ENCODE results near the gene ANKRD13D. TPM values are rescaled to one million over a fixed set of nuclear protein-coding genes. Genes with fewer than 3 reads are reported as not detected.
A peak's percentile ranks its signal among the peaks of the same experiment; 100 is the strongest.

The ANKRD13D gene
- polyA plus RNA-seq, 4 donors: 7.8 to 26.0 (median 20.1) TPM

DNA sequence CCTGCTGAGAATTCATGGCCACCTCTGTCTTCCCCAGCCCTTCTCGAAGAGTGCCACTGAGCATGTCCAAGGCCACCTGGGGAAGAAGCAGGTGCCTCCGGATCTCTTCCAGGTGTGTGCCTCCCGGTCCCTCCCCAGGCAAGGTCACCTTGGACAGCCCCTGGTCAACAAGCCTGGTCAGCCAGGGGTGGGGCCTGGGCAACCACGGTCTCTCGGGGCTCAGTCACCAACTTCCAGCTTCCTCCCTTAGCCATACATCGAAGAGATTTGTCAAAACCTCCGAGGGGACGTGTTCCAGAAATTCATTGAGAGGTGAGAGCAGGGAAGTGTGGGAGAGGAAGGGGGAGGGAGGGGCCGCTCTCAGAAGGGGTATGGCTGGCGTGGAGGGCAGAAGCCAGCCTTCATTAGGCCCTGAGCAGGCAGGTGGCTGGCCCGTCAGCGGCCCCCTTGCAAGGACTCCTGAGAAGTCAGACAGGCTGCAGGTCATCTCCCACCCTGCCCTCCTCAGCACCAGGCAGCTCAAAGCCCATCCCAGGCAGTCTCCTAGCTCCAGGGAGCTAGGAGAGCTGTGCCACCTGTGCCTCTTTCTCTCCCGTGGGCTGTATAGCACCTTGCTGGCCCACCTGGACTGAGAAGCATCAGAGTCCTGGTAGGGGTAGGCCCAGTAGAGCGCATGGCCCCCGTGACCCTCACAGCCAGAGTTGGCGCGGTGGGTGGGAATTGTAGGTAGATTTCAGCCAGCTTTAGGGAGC, 9.3 kb upstream of the ANKRD13D start:
- H3K4me1 ChIP-seq (ENCODE audit: control insufficient read depth in 3 of 3, insufficient read depth in 2 of 3, low read depth in 1 of 3, low read length in 2 of 3): peaks cover 0 to 35% (median 9%) of the 10 kb centered on the region in 3 donors
- H3K36me3 ChIP-seq (ENCODE audit: control insufficient read depth in 3 of 3, insufficient read depth in 2 of 3, low read depth in 1 of 3, low read length in 3 of 3): peaks cover 19 to 100% (median 42%) of the 10 kb centered on the region in 3 donors
- no peaks in the 10 kb centered on the region for H3K27me3 ChIP-seq (ENCODE audit: control insufficient read depth in 3 of 3, insufficient read depth in 3 of 3, low read length in 3 of 3)
- DNase-seq (no peak), FAIRE-seq (no peak)
- H3K9me3 ChIP-seq (ENCODE audit: control insufficient read depth in 2 of 2, insufficient read depth in 1 of 2, low read depth in 1 of 2, low read length in 1 of 2): no peaks in the 10 kb centered on the region
- H3K4me3 ChIP-seq (ENCODE audit: low read depth in 1 of 3, low read length in 3 of 3): no peak overlapping the region
- peak overlapping the region in 1 of 3 donors; percentile 26 for H3K27ac ChIP-seq (ENCODE audit: low read depth in 1 of 3, low read length in 2 of 3)
- 84 to 92% (median 87%) methylated on average over 15 to 17 of the region's 17 CpGs for WGBS, 3 donors

DNA sequence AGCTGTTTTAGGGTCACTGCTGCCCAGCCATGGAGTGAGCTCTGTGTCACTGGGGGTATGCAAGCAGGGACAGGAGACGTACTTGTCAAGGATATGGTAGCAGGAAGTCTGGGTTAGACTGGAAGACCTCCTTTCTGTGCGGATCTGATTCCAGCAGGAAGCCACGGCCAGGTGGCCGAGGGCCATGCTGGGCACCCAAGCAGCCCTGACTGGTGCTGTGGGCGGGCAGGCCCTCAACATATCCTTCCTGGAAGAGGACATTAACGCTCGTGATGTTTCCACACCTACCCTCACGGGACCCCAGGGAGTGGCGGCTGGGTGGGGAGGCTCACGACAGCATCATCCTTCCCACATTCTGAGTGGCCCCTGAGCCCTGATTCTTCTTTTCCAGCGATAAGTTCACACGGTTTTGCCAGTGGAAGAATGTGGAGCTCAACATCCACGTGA, 8.7 kb upstream of the ANKRD13D start:
- 75 to 90% (median 85%) methylated on average over 13 of the region's 13 CpGs for WGBS, 3 donors
- no peaks in the 10 kb centered on the region for H3K9me3 ChIP-seq (ENCODE audit: control insufficient read depth in 2 of 2, insufficient read depth in 1 of 2, low read depth in 1 of 2, low read length in 1 of 2)
- FAIRE-seq (no peak), DNase-seq (no peak)
- peak overlapping the region in 1 of 3 donors; percentile 21 for H3K27ac ChIP-seq (ENCODE audit: low read depth in 1 of 3, low read length in 2 of 3)
- no peaks in the 10 kb centered on the region for H3K27me3 ChIP-seq (ENCODE audit: control insufficient read depth in 3 of 3, insufficient read depth in 3 of 3, low read length in 3 of 3)
- peaks cover 23 to 100% (median 46%) of the 10 kb centered on the region in 3 donors for H3K36me3 ChIP-seq (ENCODE audit: control insufficient read depth in 3 of 3, insufficient read depth in 2 of 3, low read depth in 1 of 3, low read length in 3 of 3)
- H3K4me3 ChIP-seq (ENCODE audit: low read depth in 1 of 3, low read length in 3 of 3): no peak overlapping the region
- peaks cover 0 to 31% (median 9%) of the 10 kb centered on the region in 3 donors for H3K4me1 ChIP-seq (ENCODE audit: control insufficient read depth in 3 of 3, insufficient read depth in 2 of 3, low read depth in 1 of 3, low read length in 2 of 3)

DNA sequence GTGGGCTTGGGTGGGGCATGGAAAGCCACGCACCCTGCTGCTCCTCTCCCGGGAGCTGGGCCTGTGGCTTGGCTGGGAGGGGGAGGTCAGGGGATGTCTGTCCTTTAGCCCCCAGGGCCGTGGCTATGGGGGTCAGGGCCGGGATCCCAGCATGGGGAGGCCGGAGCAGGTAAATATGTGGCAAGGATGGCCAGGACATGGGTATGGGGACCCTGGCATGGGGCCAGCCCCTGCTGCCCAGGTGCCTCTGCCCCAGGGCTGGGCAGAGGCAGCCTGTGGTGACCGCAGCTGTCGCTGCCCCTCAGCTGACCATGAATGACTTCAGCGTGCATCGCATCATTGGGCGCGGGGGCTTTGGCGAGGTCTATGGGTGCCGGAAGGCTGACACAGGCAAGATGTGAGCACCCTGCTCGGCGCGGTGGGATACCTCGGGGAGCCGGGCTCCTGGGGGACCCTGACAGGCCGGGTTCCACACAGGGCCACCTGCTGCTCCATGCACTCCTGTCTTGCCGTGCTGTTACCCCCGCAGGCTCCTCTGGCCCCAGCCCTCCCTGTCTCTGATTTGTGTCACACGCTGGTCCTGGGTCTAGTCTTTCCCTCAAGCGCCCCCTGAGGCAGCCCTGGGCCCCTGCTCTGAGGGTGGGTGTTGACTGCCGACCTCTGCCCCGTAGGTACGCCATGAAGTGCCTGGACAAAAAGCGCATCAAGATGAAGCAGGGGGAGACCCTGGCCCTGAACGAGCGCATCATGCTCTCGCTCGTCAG, 8.1 kb upstream of the ANKRD13D start:
- 93 to 97% (median 95%) methylated on average over 28 to 31 of the region's 31 CpGs for WGBS, 3 donors
- Histone ChIP-seq H3K27me3 (ENCODE audit: control insufficient read depth in 3 of 3, insufficient read depth in 3 of 3, low read length in 3 of 3) (no peaks in the 10 kb centered on the region), H3K36me3 (ENCODE audit: control insufficient read depth in 3 of 3, insufficient read depth in 2 of 3, low read depth in 1 of 3, low read length in 3 of 3) (peaks cover 25 to 100% (median 50%) of the 10 kb centered on the region in 3 donors), H3K27ac (ENCODE audit: low read depth in 1 of 3, low read length in 2 of 3) (peak overlapping the region in 1 of 3 donors; percentile 4), H3K4me3 (ENCODE audit: low read depth in 1 of 3, low read length in 3 of 3) (no peak overlapping the region), H3K4me1 (ENCODE audit: control insufficient read depth in 3 of 3, insufficient read depth in 2 of 3, low read depth in 1 of 3, low read length in 2 of 3) (peaks cover 0 to 25% (median 9%) of the 10 kb centered on the region in 3 donors), H3K9me3 (ENCODE audit: control insufficient read depth in 2 of 2, insufficient read depth in 1 of 2, low read depth in 1 of 2, low read length in 1 of 2) (no peaks in the 10 kb centered on the region)
- FAIRE-seq: no peak
- DNase-seq: no peak

GRCh38 chr11:67281552-67282150, 7.5 kb upstream of the ANKRD13D start:
- Histone ChIP-seq H3K27me3 (ENCODE audit: control insufficient read depth in 3 of 3, insufficient read depth in 3 of 3, low read length in 3 of 3) (no peaks in the 10 kb centered on the region), H3K27ac (ENCODE audit: low read depth in 1 of 3, low read length in 2 of 3) (no peak overlapping the region), H3K36me3 (ENCODE audit: control insufficient read depth in 3 of 3, insufficient read depth in 2 of 3, low read depth in 1 of 3, low read length in 3 of 3) (peaks cover 27 to 100% (median 50%) of the 10 kb centered on the region in 3 donors), H3K4me3 (ENCODE audit: low read depth in 1 of 3, low read length in 3 of 3) (no peak overlapping the region), H3K4me1 (ENCODE audit: control insufficient read depth in 3 of 3, insufficient read depth in 2 of 3, low read depth in 1 of 3, low read length in 2 of 3) (peaks cover 0 to 20% (median 9%) of the 10 kb centered on the region in 3 donors), H3K9me3 (ENCODE audit: control insufficient read depth in 2 of 2, insufficient read depth in 1 of 2, low read depth in 1 of 2, low read length in 1 of 2) (no peaks in the 10 kb centered on the region)
- DNase-seq: no peak
- no peak for FAIRE-seq
- WGBS, 3 donors: 92 to 95% (median 94%) methylated on average over 24 to 27 of the region's 27 CpGs

- H3K4me1 ChIP-seq (ENCODE audit: control insufficient read depth in 3 of 3, insufficient read depth in 2 of 3, low read depth in 1 of 3, low read length in 2 of 3): peaks cover 0 to 19% (median 7%) of the 10 kb centered on the region in 3 donors
- no peak for DNase-seq
- H3K4me3 ChIP-seq (ENCODE audit: low read depth in 1 of 3, low read length in 3 of 3): no peak overlapping the region
- H3K27me3 ChIP-seq (ENCODE audit: control insufficient read depth in 3 of 3, insufficient read depth in 3 of 3, low read length in 3 of 3): no peaks in the 10 kb centered on the region
- peaks cover 27 to 100% (median 50%) of the 10 kb centered on the region in 3 donors for H3K36me3 ChIP-seq (ENCODE audit: control insufficient read depth in 3 of 3, insufficient read depth in 2 of 3, low read depth in 1 of 3, low read length in 3 of 3)
- H3K27ac ChIP-seq (ENCODE audit: low read depth in 1 of 3, low read length in 2 of 3): peak overlapping the region in 1 of 3 donors; percentile 22
- FAIRE-seq: no peak
- H3K9me3 ChIP-seq (ENCODE audit: control insufficient read depth in 2 of 2, insufficient read depth in 1 of 2, low read depth in 1 of 2, low read length in 1 of 2): no peaks in the 10 kb centered on the region
- 88 to 89% (median 89%) methylated on average over 19 to 20 of the region's 20 CpGs for WGBS, 3 donors
These were observed 6.8 kb upstream of the ANKRD13D start for GRCh38 chr11:67282155-67282875.

GRCh38 chr11:67282876-67283371, 6.2 kb upstream of the ANKRD13D start:
- FAIRE-seq (no peak), DNase-seq (no peak)
- Histone ChIP-seq H3K27ac (ENCODE audit: low read depth in 1 of 3, low read length in 2 of 3) (peak overlapping the region in 1 of 3 donors; percentile 22), H3K36me3 (ENCODE audit: control insufficient read depth in 3 of 3, insufficient read depth in 2 of 3, low read depth in 1 of 3, low read length in 3 of 3) (peaks cover 27 to 100% (median 50%) of the 10 kb centered on the region in 3 donors), H3K9me3 (ENCODE audit: control insufficient read depth in 2 of 2, insufficient read depth in 1 of 2, low read depth in 1 of 2, low read length in 1 of 2) (no peaks in the 10 kb centered on the region), H3K27me3 (ENCODE audit: control insufficient read depth in 3 of 3, insufficient read depth in 3 of 3, low read length in 3 of 3) (no peaks in the 10 kb centered on the region), H3K4me1 (ENCODE audit: control insufficient read depth in 3 of 3, insufficient read depth in 2 of 3, low read depth in 1 of 3, low read length in 2 of 3) (peaks cover 2 to 20% (median 6%) of the 10 kb centered on the region in 3 donors), H3K4me3 (ENCODE audit: low read depth in 1 of 3, low read length in 3 of 3) (no peak overlapping the region)
- 93 to 96% (median 96%) methylated on average over 11 of the region's 11 CpGs for WGBS, 3 donors

DNA sequence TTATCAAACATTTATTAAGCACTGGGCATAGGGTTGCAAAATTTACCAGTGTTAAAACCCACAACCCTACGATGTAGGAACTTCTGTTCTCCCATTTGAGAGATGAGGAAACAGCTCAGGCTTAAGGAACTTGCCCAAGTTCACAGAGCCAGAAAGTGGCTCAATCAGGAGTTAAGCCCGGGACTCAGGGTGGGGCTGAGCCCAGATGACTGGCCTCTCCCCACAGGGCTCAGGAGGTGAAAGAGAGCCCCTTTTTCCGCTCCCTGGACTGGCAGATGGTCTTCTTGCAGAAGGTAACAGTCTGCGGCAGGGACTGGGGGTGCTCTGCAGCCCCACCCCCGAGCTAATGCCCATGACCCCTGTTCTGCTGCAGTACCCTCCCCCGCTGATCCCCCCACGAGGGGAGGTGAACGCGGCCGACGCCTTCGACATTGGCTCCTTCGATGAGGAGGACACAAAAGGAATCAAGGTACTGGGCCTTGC, 5.6 kb upstream of the ANKRD13D start:
- DNase-seq (no peak), FAIRE-seq (no peak)
- no peaks in the 10 kb centered on the region for H3K9me3 ChIP-seq (ENCODE audit: control insufficient read depth in 2 of 2, insufficient read depth in 1 of 2, low read depth in 1 of 2, low read length in 1 of 2)
- no peak overlapping the region for H3K4me3 ChIP-seq (ENCODE audit: low read depth in 1 of 3, low read length in 3 of 3)
- WGBS, 3 donors: 83 to 90% (median 86%) methylated on average over 13 of the region's 13 CpGs
- H3K4me1 ChIP-seq (ENCODE audit: control insufficient read depth in 3 of 3, insufficient read depth in 2 of 3, low read depth in 1 of 3, low read length in 2 of 3): peaks cover 3 to 18% (median 5%) of the 10 kb centered on the region in 3 donors
- peaks cover 27 to 97% (median 50%) of the 10 kb centered on the region in 3 donors for H3K36me3 ChIP-seq (ENCODE audit: control insufficient read depth in 3 of 3, insufficient read depth in 2 of 3, low read depth in 1 of 3, low read length in 3 of 3)
- H3K27me3 ChIP-seq (ENCODE audit: control insufficient read depth in 3 of 3, insufficient read depth in 3 of 3, low read length in 3 of 3): no peaks in the 10 kb centered on the region
- H3K27ac ChIP-seq (ENCODE audit: low read depth in 1 of 3, low read length in 2 of 3): no peak overlapping the region
